Kidney tubule cell (primary cell): Measurements from ENCODE around the gene PROK1.

Experiments used
- DNase-seq: peaks from one replicate; pipeline ENCODE4 v3.0.0-alpha.2; 2018; ENCODE audit warnings: low spot score

The PROK1 gene

GRCh38 chr1:110465814-110466380, 14.9 kb downstream of the PROK1 start:
- DNase-seq, result no peak

- no peak for DNase-seq
Measured at GRCh38 chr1:110466646-110467280, 15.8 kb downstream of the PROK1 start.

GRCh38 chr1:110471131-110471530, 20.2 kb downstream of the PROK1 start:
- DNase-seq, result no peak

GRCh38 chr1:110472546-110472945, 21.6 kb downstream of the PROK1 start:
- no peak for DNase-seq

- no peak for DNase-seq
Measured at GRCh38 chr1:110474444-110474843, 23.5 kb downstream of the PROK1 start.

- no peak for DNase-seq
Measured at GRCh38 chr1:110475362-110476027, 24.5 kb downstream of the PROK1 start.

- no peak for DNase-seq
Measured at GRCh38 chr1:110476028-110476765, 25.2 kb downstream of the PROK1 start.

GRCh38 chr1:110477041-110477440, 26.1 kb downstream of the PROK1 start:
- DNase-seq, result peak; percentile 89

- DNase-seq, result peak; percentile 78
Measured at GRCh38 chr1:110477445-110477957, 26.6 kb downstream of the PROK1 start.

- DNase-seq, result no peak
Measured at GRCh38 chr1:110477967-110478640, 27.2 kb downstream of the PROK1 start.

- DNase-seq, result no peak
Measured at GRCh38 chr1:110478886-110479285, 27.9 kb downstream of the PROK1 start.

- no peak for DNase-seq
Measured at GRCh38 chr1:110480356-110481096, 29.6 kb downstream of the PROK1 start.

- no peak for DNase-seq
Measured at GRCh38 chr1:110481968-110482623, 31.1 kb downstream of the PROK1 start.

GRCh38 chr1:110482662-110483307, 31.8 kb downstream of the PROK1 start:
- DNase-seq, result no peak

GRCh38 chr1:110483308-110483685, 32.3 kb downstream of the PROK1 start:
- no peak for DNase-seq

GRCh38 chr1:110484801-110485200, 33.9 kb downstream of the PROK1 start:
- DNase-seq, result no peak

GRCh38 chr1:110485725-110486124, 34.8 kb downstream of the PROK1 start:
- no peak for DNase-seq

- DNase-seq, result no peak
Measured at GRCh38 chr1:110487726-110488125, 36.8 kb downstream of the PROK1 start.

GRCh38 chr1:110488161-110488560, 37.2 kb downstream of the PROK1 start:
- no peak for DNase-seq

- DNase-seq, result no peak
Measured at GRCh38 chr1:110488867-110489266, 37.9 kb downstream of the PROK1 start.
